ENCODE data around the gene PCYT2. TPM values are rescaled to one million over a fixed set of nuclear protein-coding genes. Genes with fewer than 3 reads are reported as not detected.

PCYT2 gene
- total and polyA plus RNA-seq, 9 of the 15 experiments (the other 6 are each of a cell fraction or from before 2014, with no cell fraction given) = 0.92 to 134 (median 82.5) TPM

DNA sequence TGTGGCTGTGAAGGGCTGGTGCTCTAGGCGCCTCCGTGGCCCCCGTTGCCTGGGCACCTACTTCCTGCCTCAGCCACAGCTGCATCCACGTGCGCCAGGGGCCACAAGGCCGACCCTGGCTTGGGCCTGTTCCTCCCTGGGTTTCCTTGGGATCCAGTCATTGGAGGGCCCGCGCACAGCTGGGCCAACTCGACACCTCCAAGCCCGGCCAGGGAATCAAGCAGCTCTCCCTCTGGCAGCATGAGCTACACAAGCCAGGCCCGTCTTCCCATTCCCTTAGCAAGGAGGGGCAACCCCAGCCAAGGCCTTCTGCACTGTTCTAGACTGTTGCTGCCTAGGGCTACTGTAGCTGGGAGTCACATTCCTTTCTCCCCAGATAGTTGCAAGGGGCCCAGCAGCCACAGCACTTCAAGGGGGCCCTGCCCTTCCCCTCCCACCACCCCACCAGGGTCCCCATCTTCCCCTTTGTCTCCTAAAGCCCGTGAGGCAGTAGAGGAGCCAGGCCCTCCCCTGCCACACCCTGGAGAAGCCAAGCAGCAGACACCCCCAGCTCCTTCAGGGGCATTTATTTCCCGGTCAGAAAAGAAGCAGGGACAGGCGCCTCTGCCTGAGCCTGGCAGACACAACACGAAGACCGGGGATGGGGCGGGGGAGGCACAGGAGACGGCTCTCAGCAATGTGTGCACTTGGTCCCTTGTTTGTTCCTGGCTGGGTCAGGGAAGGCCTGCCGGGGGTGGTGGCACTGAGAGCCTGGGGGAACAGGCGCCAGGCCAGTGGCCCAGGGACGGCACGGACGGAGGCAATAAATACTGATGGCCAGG is 43.8 kb downstream of the PCYT2 start (continued):
- TF ChIP-seq, protein P1, sequence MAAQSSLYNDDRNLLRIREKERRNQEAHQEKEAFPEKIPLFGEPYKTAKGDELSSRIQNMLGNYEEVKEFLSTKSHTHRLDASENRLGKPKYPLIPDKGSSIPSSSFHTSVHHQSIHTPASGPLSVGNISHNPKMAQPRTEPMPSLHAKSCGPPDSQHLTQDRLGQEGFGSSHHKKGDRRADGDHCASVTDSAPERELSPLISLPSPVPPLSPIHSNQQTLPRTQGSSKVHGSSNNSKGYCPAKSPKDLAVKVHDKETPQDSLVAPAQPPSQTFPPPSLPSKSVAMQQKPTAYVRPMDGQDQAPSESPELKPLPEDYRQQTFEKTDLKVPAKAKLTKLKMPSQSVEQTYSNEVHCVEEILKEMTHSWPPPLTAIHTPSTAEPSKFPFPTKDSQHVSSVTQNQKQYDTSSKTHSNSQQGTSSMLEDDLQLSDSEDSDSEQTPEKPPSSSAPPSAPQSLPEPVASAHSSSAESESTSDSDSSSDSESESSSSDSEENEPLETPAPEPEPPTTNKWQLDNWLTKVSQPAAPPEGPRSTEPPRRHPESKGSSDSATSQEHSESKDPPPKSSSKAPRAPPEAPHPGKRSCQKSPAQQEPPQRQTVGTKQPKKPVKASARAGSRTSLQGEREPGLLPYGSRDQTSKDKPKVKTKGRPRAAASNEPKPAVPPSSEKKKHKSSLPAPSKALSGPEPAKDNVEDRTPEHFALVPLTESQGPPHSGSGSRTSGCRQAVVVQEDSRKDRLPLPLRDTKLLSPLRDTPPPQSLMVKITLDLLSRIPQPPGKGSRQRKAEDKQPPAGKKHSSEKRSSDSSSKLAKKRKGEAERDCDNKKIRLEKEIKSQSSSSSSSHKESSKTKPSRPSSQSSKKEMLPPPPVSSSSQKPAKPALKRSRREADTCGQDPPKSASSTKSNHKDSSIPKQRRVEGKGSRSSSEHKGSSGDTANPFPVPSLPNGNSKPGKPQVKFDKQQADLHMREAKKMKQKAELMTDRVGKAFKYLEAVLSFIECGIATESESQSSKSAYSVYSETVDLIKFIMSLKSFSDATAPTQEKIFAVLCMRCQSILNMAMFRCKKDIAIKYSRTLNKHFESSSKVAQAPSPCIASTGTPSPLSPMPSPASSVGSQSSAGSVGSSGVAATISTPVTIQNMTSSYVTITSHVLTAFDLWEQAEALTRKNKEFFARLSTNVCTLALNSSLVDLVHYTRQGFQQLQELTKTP (IDR thresholded peaks at IDR 0.05; ENCODE audit: low read depth in 1 of 2, partially characterized antibody in 2 of 2) = no peak
- TF ChIP-seq HDAC8 (tag; IDR thresholded peaks at IDR 0.05) = no peak
- TF ChIP-seq, protein P2, sequence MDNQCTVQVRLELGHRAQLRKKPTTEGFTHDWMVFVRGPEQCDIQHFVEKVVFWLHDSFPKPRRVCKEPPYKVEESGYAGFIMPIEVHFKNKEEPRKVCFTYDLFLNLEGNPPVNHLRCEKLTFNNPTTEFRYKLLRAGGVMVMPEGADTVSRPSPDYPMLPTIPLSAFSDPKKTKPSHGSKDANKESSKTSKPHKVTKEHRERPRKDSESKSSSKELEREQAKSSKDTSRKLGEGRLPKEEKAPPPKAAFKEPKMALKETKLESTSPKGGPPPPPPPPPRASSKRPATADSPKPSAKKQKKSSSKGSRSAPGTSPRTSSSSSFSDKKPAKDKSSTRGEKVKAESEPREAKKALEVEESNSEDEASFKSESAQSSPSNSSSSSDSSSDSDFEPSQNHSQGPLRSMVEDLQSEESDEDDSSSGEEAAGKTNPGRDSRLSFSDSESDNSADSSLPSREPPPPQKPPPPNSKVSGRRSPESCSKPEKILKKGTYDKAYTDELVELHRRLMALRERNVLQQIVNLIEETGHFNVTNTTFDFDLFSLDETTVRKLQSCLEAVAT (IDR thresholded peaks at IDR 0.05) = no peak
- TF ChIP-seq, protein P3, sequence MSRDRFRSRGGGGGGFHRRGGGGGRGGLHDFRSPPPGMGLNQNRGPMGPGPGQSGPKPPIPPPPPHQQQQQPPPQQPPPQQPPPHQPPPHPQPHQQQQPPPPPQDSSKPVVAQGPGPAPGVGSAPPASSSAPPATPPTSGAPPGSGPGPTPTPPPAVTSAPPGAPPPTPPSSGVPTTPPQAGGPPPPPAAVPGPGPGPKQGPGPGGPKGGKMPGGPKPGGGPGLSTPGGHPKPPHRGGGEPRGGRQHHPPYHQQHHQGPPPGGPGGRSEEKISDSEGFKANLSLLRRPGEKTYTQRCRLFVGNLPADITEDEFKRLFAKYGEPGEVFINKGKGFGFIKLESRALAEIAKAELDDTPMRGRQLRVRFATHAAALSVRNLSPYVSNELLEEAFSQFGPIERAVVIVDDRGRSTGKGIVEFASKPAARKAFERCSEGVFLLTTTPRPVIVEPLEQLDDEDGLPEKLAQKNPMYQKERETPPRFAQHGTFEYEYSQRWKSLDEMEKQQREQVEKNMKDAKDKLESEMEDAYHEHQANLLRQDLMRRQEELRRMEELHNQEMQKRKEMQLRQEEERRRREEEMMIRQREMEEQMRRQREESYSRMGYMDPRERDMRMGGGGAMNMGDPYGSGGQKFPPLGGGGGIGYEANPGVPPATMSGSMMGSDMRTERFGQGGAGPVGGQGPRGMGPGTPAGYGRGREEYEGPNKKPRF (IDR thresholded peaks at IDR 0.05; ENCODE audit: low read depth, low read length) = no peak
- TF ChIP-seq ZNF217 (CRISPR knock-in tag; IDR thresholded peaks at IDR 0.05) = no peak
- TF ChIP-seq ZNF699 (CRISPR knock-in tag; IDR thresholded peaks at IDR 0.05; ENCODE audit: insufficient replicate concordance) = no peak
- peak; percentile 59; the same call in 1 of the 2 replicates for TF ChIP-seq ZBTB17 (CRISPR knock-in tag; IDR thresholded peaks at IDR 0.05)
- TF ChIP-seq RHOXF2B (CRISPR knock-in tag; conservative IDR thresholded peaks at IDR 0.05) = peak; percentile 65; the same call in 1 of the 2 replicates
- no peak for TF ChIP-seq NELFE (IDR thresholded peaks at IDR 0.05; ENCODE audit: insufficient read depth, insufficient read length)
- TF ChIP-seq, protein P4, sequence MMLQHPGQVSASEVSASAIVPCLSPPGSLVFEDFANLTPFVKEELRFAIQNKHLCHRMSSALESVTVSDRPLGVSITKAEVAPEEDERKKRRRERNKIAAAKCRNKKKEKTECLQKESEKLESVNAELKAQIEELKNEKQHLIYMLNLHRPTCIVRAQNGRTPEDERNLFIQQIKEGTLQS (IDR thresholded peaks at IDR 0.05) = no peak
- TF ChIP-seq, protein P4 (CRISPR knock-in tag; conservative IDR thresholded peaks at IDR 0.05) = no peak
- peak; percentile 88 for TF ChIP-seq TAF15 (IDR thresholded peaks at IDR 0.05; ENCODE audit: low read depth, low read length)
- no peak for TF ChIP-seq ZNF583 (CRISPR knock-in tag; IDR thresholded peaks at IDR 0.05)
- no peak for TF ChIP-seq POLR3A (IDR thresholded peaks at IDR 0.05; ENCODE audit: borderline replicate concordance, extremely low read depth, insufficient read depth, insufficient read length)
- TF ChIP-seq, protein P5, sequence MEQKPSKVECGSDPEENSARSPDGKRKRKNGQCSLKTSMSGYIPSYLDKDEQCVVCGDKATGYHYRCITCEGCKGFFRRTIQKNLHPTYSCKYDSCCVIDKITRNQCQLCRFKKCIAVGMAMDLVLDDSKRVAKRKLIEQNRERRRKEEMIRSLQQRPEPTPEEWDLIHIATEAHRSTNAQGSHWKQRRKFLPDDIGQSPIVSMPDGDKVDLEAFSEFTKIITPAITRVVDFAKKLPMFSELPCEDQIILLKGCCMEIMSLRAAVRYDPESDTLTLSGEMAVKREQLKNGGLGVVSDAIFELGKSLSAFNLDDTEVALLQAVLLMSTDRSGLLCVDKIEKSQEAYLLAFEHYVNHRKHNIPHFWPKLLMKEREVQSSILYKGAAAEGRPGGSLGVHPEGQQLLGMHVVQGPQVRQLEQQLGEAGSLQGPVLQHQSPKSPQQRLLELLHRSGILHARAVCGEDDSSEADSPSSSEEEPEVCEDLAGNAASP (IDR thresholded peaks at IDR 0.05) = no peak
- TF ChIP-seq XRCC5 (IDR thresholded peaks at IDR 0.05; ENCODE audit: low read depth, low read length) = no peak
- no peak for TF ChIP-seq ZFP36 (IDR thresholded peaks at IDR 0.05; ENCODE audit: low read depth, low read length, partially characterized antibody)
